IPS-20b (cell line): Measurements from ENCODE around the gene DNAH17.

Experiments used
- H3K27ac ChIP-seq: one replicate; pipeline ENCODE4 v1.5.1; 2013; ENCODE audit warnings: low read length
- H3K27me3 ChIP-seq: 2 replicates; pipeline ENCODE4 v1.6.1; 2013; ENCODE audit warnings: mild to moderate bottlenecking, low read length, inconsistent platforms; ENCODE audit not compliant: insufficient read depth
- H3K36me3 ChIP-seq: 2 replicates; pipeline ENCODE4 v1.6.1; 2013; ENCODE audit warnings: low read depth, mild to moderate bottlenecking, inconsistent platforms, low read length, moderate library complexity; ENCODE audit not compliant: insufficient read depth
- H3K4me1 ChIP-seq: 2 replicates; pipeline ENCODE4 v1.6.1; 2013; ENCODE audit warnings: mild to moderate bottlenecking, control low read depth, inconsistent platforms, low read length, moderate library complexity; ENCODE audit not compliant: insufficient read depth
- H3K4me3 ChIP-seq: 2 replicates; pipeline ENCODE4 v1.5.1; 2013; ENCODE audit warnings: mild to moderate bottlenecking, low read length, inconsistent platforms
- H3K9ac ChIP-seq: 2 replicates; pipeline ENCODE4 v1.6.1; 2013; ENCODE audit warnings: low read depth, mild to moderate bottlenecking, inconsistent platforms, low read length, moderate library complexity
- H3K9me3 ChIP-seq: 2 replicates; pipeline ENCODE4 v1.6.1; 2013; ENCODE audit warnings: mild to moderate bottlenecking, low read depth, low read length, inconsistent platforms; ENCODE audit not compliant: insufficient read depth

The DNAH17 gene

DNA sequence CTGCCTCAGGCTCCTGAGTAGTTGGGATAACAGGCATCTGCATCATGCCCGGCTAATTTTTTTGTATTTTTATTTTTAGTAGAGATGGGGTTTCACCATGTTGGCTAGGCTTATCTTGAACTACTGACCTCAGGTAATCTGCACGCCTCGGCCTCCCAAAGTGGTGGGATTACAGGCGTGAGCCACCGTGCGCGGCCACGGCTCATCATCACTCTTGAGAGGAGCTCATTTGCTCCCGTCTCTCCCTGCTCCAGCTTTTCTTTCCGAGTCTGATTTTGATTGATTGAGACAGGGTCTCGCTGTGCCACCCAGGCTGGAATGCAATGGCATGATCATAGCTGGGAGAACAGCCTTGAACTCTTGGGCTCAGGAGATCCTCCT is 186.2 kb downstream of the DNAH17 start:
- Histone ChIP-seq H3K4me3 (no peak overlapping the region), H3K27ac (no peak overlapping the region), H3K9ac (no peak overlapping the region), H3K36me3 (peaks cover 33% of the 10 kb centered on the region; the same call in 1 of the 2 replicates), H3K27me3 (no peaks in the 10 kb centered on the region), H3K4me1 (peaks cover 14% of the 10 kb centered on the region), H3K9me3 (no peaks in the 10 kb centered on the region)

DNA sequence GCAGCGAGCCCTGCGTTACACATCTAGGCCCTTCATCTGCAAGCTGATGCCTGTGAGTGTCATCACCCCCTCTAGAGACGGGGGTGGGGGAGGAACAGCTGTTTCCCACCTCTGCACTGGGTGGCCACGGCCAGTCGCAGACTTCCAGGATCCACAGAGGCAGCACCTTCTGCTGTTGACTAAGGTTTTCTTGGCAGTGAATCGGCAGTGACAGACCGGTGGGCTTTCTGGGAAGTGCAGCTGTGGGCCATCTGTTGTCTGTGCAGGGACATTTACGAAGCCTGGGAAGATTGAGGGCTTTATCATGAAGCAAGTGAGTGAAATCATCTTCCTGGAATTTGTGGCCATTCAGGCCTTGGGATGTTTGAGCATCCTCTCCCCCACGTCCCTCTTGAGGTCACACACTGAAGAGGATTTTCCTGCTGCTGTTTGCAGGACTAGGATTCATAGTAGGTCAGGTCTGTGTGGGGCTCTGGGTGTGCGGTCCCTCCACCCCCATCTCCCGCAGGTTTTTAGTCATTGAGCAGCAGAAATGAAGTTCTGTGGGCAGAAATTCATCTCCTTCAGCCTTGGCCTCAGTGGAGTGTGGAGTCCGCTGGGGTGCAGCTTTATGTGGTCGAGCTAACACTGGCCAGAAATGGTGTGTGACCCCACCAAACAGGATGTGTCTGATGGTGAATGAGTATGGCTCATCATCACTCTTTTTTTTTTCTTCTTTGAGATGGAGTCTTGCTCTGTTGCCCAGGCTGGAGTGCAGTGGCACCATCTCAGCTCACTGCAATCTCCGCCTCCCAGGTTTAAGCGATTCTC is 186.8 kb downstream of the DNAH17 start:
- peaks cover 28% of the 10 kb centered on the region; the same call in 1 of the 2 replicates for H3K36me3 ChIP-seq
- no peak overlapping the region for H3K27ac ChIP-seq
- no peak overlapping the region for H3K4me3 ChIP-seq
- no peak overlapping the region for H3K9ac ChIP-seq
- H3K27me3 ChIP-seq = no peaks in the 10 kb centered on the region
- H3K9me3 ChIP-seq = no peaks in the 10 kb centered on the region
- peaks cover 20% of the 10 kb centered on the region for H3K4me1 ChIP-seq

DNA sequence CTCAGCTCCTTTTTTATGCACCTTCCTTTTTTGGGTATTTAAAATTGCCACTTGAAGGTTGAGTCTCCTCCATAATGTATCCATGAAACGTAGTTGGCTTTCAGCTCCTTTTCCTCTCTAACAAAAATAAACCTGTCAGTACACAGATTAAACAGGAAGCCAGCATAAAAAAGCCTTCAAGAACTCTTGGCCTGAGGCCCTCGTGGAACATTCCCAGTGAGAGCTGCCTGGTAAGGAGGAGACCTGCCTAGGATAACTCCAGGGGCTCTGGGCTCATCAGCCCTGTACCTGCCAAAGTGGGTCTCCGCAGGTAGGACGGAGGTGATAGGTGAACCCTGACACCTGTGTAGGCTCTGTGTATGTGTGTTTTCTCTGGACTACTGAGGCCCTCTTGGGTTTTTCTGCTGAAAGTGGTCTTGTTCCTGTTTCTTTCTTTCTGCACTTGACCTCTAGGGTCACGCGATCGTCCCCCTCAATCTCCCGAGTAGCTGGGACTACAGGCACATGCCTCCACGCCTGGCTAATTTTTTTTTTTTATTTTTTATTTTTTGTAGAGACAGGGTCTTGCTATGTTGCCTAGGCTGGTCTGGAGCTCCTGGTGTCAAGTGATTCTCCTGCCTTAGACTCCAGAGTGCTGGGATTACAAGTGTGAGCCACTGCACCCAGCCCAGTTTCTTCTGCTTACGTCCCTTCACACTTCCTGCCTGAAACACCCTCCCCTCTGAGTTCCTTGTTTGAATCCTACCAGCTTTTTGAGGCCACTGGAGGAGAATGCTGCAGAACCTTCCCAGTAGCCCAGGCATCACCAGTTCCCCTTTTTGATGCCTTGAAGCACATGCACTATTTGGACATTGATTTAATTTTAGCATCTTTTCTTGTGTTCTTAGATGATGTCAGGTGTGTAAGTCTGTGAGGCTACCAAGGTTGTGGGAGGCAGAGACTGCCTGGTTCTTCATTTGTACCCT is 188.9 kb downstream of the DNAH17 start:
- Histone ChIP-seq H3K9ac (no peak overlapping the region), H3K27ac (no peak overlapping the region), H3K27me3 (no peaks in the 10 kb centered on the region), H3K4me1 (peaks cover 31% of the 10 kb centered on the region), H3K36me3 (peaks cover 19% of the 10 kb centered on the region; the same call in 1 of the 2 replicates), H3K9me3 (no peaks in the 10 kb centered on the region), H3K4me3 (no peak overlapping the region)

DNA sequence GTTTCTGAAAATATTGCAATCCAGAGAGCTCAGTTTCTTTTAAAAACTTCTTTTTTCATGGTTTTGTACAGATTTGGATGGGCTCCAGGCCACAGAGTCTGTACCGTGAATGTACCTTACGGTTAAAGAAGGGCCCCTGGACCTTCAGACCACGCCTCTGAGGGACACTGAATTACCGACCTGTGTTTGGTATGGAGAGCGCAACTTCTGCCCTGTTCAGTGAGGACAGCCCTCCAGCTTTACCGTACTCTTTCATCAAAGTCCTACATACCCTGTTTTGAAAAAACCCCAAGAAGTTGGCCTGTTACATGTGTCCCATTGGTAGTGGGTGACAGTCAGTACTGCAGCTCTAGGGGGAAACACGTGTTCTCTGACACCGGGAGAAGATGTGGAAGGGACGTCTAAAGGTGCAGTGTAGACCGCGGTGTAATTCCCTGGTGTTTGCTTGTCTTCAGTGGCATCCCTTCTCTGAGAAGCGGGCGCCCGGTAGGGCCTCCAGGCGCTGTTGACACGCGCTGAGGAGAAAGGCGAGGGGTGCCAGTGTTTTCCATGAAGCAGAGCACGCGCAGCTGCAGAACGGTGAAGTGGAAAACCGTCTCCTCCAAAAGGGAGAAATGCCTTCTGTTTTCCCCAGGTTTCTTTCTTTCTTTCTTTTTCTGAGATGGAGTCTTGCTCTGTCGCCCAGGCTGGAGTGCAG is 192.6 kb downstream of the DNAH17 start:
- H3K9ac ChIP-seq = no peak overlapping the region
- peaks cover 46% of the 10 kb centered on the region for H3K4me1 ChIP-seq
- H3K4me3 ChIP-seq = no peak overlapping the region
- peaks cover 15% of the 10 kb centered on the region for H3K36me3 ChIP-seq
- H3K27me3 ChIP-seq = no peaks in the 10 kb centered on the region
- H3K9me3 ChIP-seq = no peaks in the 10 kb centered on the region
- no peak overlapping the region for H3K27ac ChIP-seq

GRCh38 chr17:78383725-78384471 is 193.3 kb downstream of the DNAH17 start:
- peaks cover 48% of the 10 kb centered on the region for H3K4me1 ChIP-seq
- no peak overlapping the region for H3K27ac ChIP-seq

DNA sequence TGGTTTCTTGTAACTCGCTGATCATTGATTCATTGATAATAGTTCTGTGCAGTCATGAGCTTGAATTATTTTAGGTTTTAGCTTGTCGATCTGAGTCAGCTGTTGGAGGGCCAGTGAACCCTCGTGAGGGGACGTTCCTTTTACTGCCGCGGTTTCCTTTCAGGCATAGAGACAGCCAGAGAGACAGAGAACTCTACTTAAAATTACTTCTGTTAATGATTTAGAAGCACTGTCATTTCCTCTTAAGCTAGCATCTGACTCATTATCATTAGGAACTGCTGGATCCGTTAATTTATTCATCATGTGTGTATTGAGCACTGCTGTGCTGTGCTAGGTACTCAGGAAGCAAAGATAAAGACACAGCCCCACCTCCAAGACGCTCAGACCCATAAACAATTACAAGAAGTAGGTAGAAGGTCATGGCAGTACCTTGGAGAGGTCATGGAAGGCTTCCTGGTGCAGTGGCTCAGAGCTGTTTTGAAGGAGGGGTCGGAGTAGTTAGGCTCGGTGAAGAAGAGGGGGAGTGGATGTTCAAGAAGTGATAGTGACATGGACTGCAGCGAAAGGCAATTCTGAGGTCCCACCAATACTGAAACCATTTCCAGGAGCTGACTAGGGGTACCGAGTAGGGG is 195.5 kb downstream of the DNAH17 start:
- Histone ChIP-seq H3K4me1 (peaks cover 43% of the 10 kb centered on the region), H3K4me3 (peak overlapping the region; percentile 41; the same call in 1 of the 2 replicates), H3K27me3 (no peaks in the 10 kb centered on the region), H3K9ac (peak overlapping the region; percentile 5; the same call in 1 of the 2 replicates), H3K9me3 (no peaks in the 10 kb centered on the region), H3K36me3 (peaks cover 12% of the 10 kb centered on the region), H3K27ac (no peak overlapping the region)

More at GRCh38 chr17:78383725-78384471, 193.3 kb downstream of the DNAH17 start:
- Histone ChIP-seq H3K9ac (no peak overlapping the region), H3K27me3 (no peaks in the 10 kb centered on the region), H3K36me3 (peaks cover 15% of the 10 kb centered on the region), H3K4me3 (no peak overlapping the region), H3K9me3 (no peaks in the 10 kb centered on the region)

DNA sequence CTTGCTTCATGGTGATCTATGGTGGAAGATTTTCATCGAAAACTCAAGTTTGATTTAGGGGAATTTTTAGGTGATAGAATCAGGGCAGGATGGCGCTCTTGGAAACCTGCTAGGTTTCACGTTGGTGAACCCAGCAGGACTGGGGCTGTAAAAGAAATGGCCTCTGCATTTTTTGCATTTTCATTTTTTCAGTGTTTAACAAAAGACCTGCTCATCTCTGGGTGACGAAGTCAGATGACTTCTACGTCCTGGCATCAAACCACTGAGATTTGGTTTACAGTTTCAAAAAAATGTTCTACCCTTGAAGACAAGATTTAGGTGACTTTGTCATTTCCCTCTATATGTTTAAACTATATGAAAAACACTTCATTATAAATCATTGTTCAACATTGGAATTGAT is 196.8 kb downstream of the DNAH17 start:
- peaks cover 12% of the 10 kb centered on the region for H3K36me3 ChIP-seq
- no peaks in the 10 kb centered on the region for H3K9me3 ChIP-seq
- H3K9ac ChIP-seq = no peak overlapping the region
- no peak overlapping the region for H3K27ac ChIP-seq
- H3K4me1 ChIP-seq = peaks cover 40% of the 10 kb centered on the region
- no peak overlapping the region for H3K4me3 ChIP-seq
- no peaks in the 10 kb centered on the region for H3K27me3 ChIP-seq

- Histone ChIP-seq H3K4me1 (peaks cover 43% of the 10 kb centered on the region), H3K36me3 (peaks cover 7% of the 10 kb centered on the region), H3K9ac (peak overlapping the region; percentile 90), H3K27ac (no peak overlapping the region), H3K9me3 (no peaks in the 10 kb centered on the region), H3K27me3 (no peaks in the 10 kb centered on the region), H3K4me3 (peak overlapping the region; percentile 95)
Measured at GRCh38 chr17:78379131-78379491, 198.1 kb downstream of the DNAH17 start.

GRCh38 chr17:78378225-78379130 is 198.7 kb downstream of the DNAH17 start, which contains the start of gene PGS1:
Gene PGS1, plus strand, starts transcription at chr17:78378649. Its CDS starts 17 bp downstream, at chr17:78378666.
- Histone ChIP-seq H3K9me3 (no peaks in the 10 kb centered on the region), H3K27me3 (no peaks in the 10 kb centered on the region), H3K4me1 (peaks cover 44% of the 10 kb centered on the region), H3K9ac (peak within 1 kb of the TSS; percentile 90), H3K4me3 (peak within 1 kb of the TSS; percentile 95), H3K36me3 (peaks cover 7% of the 10 kb centered on the region), H3K27ac (no peak within 1 kb of the TSS)

- Histone ChIP-seq H3K9me3 (no peaks in the 10 kb centered on the region), H3K27me3 (no peaks in the 10 kb centered on the region), H3K27ac (no peak overlapping the region), H3K4me1 (peaks cover 50% of the 10 kb centered on the region), H3K4me3 (peak overlapping the region; percentile 95; the same call in 1 of the 2 replicates), H3K9ac (no peak overlapping the region; the same call in 1 of the 2 replicates), H3K36me3 (peaks cover 7% of the 10 kb centered on the region)
Measured at GRCh38 chr17:78377858-78378224, 199.4 kb downstream of the DNAH17 start.
